CD4-positive, alpha-beta memory T cell (primary cell): Measurements from ENCODE around the gene ADGRL3. TPM values are rescaled to one million over a fixed set of nuclear protein-coding genes. Genes with fewer than 3 reads are reported as not detected.

Source experiments
- CTCF ChIA-PET: fragments of 350-600 bp; sonication (Branson Sonifier 250); formaldehyde crosslinking; loops from one replicate; lab custom pipeline; 2021; ENCODE audit warnings: inconsistent platforms; ENCODE audit not compliant: partially characterized antibody; lab: Charles Lee
- POLR2A ChIA-PET: fragments of 350-600 bp; sonication (Branson Sonifier 250); formaldehyde crosslinking; loops from one replicate; lab custom pipeline; 2021; ENCODE audit not compliant: partially characterized antibody; lab: Charles Lee
- DNase-seq, 5 donors: peaks; one replicate each; pipeline versions ENCODE4 v3.0.0 to v3.0.0-alpha.2; 2020 to 2022; ENCODE audit warnings: mixed read lengths in 1 of 5
- H3K27ac ChIP-seq: one replicate; pipeline ENCODE4 v1.7.0; 2013; ENCODE audit warnings: low read depth, low read length
- H3K27me3 ChIP-seq: 2 replicates; pipeline ENCODE4 v1.7.0; 2013; ENCODE audit warnings: mild to moderate bottlenecking, low read length, moderate library complexity; ENCODE audit not compliant: insufficient read depth
- H3K36me3 ChIP-seq: 2 replicates; pipeline ENCODE4 v1.7.0; 2013; ENCODE audit warnings: mild to moderate bottlenecking, low read length, moderate library complexity; ENCODE audit not compliant: insufficient read depth
- H3K4me1 ChIP-seq: 2 replicates; pipeline ENCODE4 v1.7.0; 2013; ENCODE audit warnings: mild to moderate bottlenecking, low read length, moderate library complexity; ENCODE audit not compliant: insufficient read depth
- H3K4me3 ChIP-seq, 2 donors: one replicate each; pipeline ENCODE4 v1.7.0; 2013; ENCODE audit warnings: low read length in 2 of 2, mild to moderate bottlenecking in 1 of 2
- H3K9me3 ChIP-seq, 2 donors: one replicate each; pipeline ENCODE4 v1.7.0; 2013; ENCODE audit warnings: low read length in 2 of 2, control low read depth in 1 of 2; ENCODE audit not compliant: control insufficient read depth in 1 of 2
- H3K27ac Mint-ChIP-seq, 7 donors: one replicate each; pipeline ENCODE4 v1.8.0; 2020 to 2021; ENCODE audit warnings: mixed read lengths in 7 of 7, mild to moderate bottlenecking in 6 of 7, inconsistent platforms in 3 of 7, moderate library complexity in 3 of 7
- H3K27me3 Mint-ChIP-seq, 2 donors: one replicate each; pipeline ENCODE4 v1.8.0; 2020 to 2021; ENCODE audit warnings: mixed read lengths in 2 of 2
- H3K36me3 Mint-ChIP-seq, 2 donors: one replicate each; pipeline ENCODE4 v1.8.0; 2020 to 2021; ENCODE audit warnings: mixed read lengths in 2 of 2, inconsistent platforms in 1 of 2, mild to moderate bottlenecking in 1 of 2
- H3K4me1 Mint-ChIP-seq, 4 donors: one replicate each; pipeline ENCODE4 v1.8.0; 2020 to 2021; ENCODE audit warnings: mixed read lengths in 4 of 4, mild to moderate bottlenecking in 1 of 4
- H3K4me3 Mint-ChIP-seq, 8 donors: one replicate each; pipeline ENCODE4 v1.8.0; 2020 to 2021; ENCODE audit warnings: mixed read lengths in 8 of 8, mild to moderate bottlenecking in 7 of 8, moderate library complexity in 6 of 8, inconsistent platforms in 3 of 8
- H3K9me3 Mint-ChIP-seq, 8 donors: one replicate each; pipeline ENCODE4 v1.8.0; 2020 to 2021; ENCODE audit warnings: mixed read lengths in 8 of 8, mild to moderate bottlenecking in 5 of 8, inconsistent platforms in 3 of 8, moderate library complexity in 1 of 8
- intact Hi-C: fragments of 100-400 bp; cut with micrococcal nuclease; formaldehyde crosslinking; loops from one replicate; pipeline ENCODE4 v1.15.1; 2023
- polyA plus RNA-seq, 2 donors: library from polyadenylated mRNA; unstranded; fragments of 300-500 nt; fragmentation: Illumina TruSeq; gene quantifications; one replicate each; pipeline ENCODE4 v1.2.3, GENCODE V29; 2021
- total RNA-seq, 2 experiments: library from RNA; stranded (reverse); gene quantifications; one replicate each; pipeline ENCODE4 v1.2.3, GENCODE V29; 2021

The ADGRL3 gene
- total and polyA plus RNA-seq, 4 experiments from 2014 or later: not detected

DNA sequence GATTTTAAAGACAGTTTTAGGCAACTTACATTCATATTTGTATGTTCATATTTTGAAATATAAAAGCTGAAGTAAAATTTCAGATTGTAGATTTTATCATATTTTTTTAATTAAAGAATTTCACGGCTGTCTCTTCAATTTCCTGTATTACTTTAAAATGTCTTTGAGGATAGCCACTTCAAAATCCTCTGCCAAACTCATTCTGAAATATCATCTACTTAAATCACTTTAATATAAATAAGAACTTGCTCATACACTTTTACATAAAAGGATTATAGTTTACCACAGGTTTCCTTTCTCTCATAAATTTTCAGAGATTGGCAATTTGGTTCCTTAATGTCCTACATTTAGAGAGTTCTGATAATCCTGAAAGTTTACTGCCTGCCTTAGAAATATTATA, 478.2 kb downstream of the ADGRL3 start:
- no peaks in the 10 kb centered on the region for H3K27me3 ChIP-seq
- no peak overlapping the region for H3K27ac Mint-ChIP-seq
- no peaks in the 10 kb centered on the region for H3K36me3 ChIP-seq
- intact Hi-C loops: no loop called here
- ChIA-PET CTCF (no interaction called here), POLR2A (no interaction called here)
- H3K4me3 ChIP-seq: no peak overlapping the region
- H3K4me1 ChIP-seq: no peaks in the 10 kb centered on the region
- no peaks in the 10 kb centered on the region for H3K36me3 Mint-ChIP-seq
- no peaks in the 10 kb centered on the region for H3K27me3 Mint-ChIP-seq
- H3K27ac ChIP-seq: no peak overlapping the region
- H3K4me1 Mint-ChIP-seq: no peaks in the 10 kb centered on the region
- no peak for DNase-seq
- H3K9me3 ChIP-seq: no peaks in the 10 kb centered on the region
- H3K9me3 Mint-ChIP-seq: peaks cover 0 to 16% (median 5%) of the 10 kb centered on the region in 8 donors
- H3K4me3 Mint-ChIP-seq: no peak overlapping the region

DNA sequence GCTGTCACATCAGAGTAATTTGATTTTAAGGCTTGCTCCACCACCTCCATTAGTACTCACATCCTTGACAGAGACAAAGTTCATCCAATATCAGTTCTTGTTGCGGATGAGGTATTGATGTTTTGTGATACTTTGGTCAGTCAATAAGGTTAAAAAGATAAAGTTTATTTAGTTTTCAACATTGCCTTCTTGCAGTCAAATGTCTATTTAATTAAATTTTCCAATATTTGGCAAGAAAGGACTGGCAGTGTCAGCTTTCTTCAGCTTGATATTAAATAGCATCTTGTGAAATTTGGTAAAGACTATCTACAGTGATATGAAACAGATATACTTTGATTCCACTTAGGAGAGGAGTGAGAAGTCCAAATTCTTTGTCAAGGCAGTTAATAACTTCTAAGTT, 493.4 kb downstream of the ADGRL3 start:
- CTCF ChIA-PET: no interaction called here
- POLR2A ChIA-PET: no interaction called here
- Histone ChIP-seq H3K4me1 (no peaks in the 10 kb centered on the region), H3K36me3 (no peaks in the 10 kb centered on the region), H3K27me3 (no peaks in the 10 kb centered on the region), H3K27ac (no peak overlapping the region), H3K4me3 (no peak overlapping the region), H3K9me3 (peaks cover 0 to 3% of the 10 kb centered on the region in 2 donors)
- Mint-ChIP-seq H3K36me3 (no peaks in the 10 kb centered on the region), H3K27me3 (no peaks in the 10 kb centered on the region), H3K27ac (no peak overlapping the region), H3K4me3 (no peak overlapping the region), H3K9me3 (peaks cover 0 to 8% (median 2%) of the 10 kb centered on the region in 8 donors), H3K4me1 (no peaks in the 10 kb centered on the region)
- intact Hi-C loops: no loop called here
- no peak for DNase-seq

DNA sequence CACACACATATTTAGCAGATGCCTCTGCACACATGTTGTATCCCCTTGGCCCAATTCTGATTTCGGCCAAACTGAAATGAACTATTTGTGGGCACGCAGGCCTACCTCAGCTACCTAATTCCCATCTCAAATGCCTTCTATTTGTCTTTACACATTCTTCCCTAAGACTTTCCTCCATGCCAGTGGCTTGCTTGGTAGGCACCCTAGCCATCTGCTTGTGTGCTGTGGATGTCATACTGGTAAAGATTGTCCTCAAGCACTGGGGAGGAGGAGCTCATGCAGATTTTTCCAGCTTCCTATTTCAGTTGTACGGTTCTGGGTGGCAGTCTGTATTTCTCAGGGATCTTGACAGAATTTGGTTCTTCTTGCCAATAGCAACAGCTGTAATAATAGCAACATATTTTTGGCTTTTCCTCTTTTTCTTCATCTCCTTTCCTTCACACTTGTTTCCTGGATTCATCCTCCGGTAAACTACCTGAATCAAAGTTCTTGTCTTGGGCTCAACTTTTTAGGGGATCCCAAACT, 514.3 kb downstream of the ADGRL3 start:
- Histone ChIP-seq H3K27me3 (no peaks in the 10 kb centered on the region), H3K36me3 (no peaks in the 10 kb centered on the region), H3K4me1 (no peaks in the 10 kb centered on the region), H3K9me3 (no peaks in the 10 kb centered on the region), H3K4me3 (no peak overlapping the region), H3K27ac (no peak overlapping the region)
- peaks cover 0 to 11% (median 3%) of the 10 kb centered on the region in 8 donors for H3K9me3 Mint-ChIP-seq
- intact Hi-C loops: no loop called here
- H3K4me3 Mint-ChIP-seq: no peak overlapping the region
- no peaks in the 10 kb centered on the region for H3K36me3 Mint-ChIP-seq
- ChIA-PET CTCF (no interaction called here), POLR2A (no interaction called here)
- no peak overlapping the region for H3K27ac Mint-ChIP-seq
- H3K4me1 Mint-ChIP-seq: no peaks in the 10 kb centered on the region
- no peak for DNase-seq
- H3K27me3 Mint-ChIP-seq: no peaks in the 10 kb centered on the region

DNA sequence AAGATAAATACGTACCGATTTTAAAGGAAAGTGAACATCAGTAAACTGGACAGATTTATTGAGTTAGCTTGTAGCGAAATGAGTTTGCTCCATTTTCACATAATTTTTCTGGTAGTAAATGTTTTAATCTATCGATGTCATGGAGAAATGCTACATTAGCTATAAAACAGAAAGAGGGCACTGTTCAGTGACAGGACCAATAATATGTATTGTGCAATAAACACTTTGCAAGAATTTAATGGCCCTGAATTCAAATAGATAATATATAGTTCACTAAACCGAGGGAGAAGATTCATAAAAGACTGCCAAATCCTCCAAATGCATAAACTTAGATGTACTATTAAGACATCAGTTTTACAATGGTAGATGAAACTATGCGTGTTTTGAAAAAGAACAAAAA, 516.3 kb downstream of the ADGRL3 start:
- Mint-ChIP-seq H3K9me3 (peaks cover 1 to 15% (median 7%) of the 10 kb centered on the region in 8 donors), H3K27me3 (no peaks in the 10 kb centered on the region), H3K36me3 (no peaks in the 10 kb centered on the region), H3K4me3 (no peak overlapping the region), H3K4me1 (no peaks in the 10 kb centered on the region), H3K27ac (no peak overlapping the region)
- no peak overlapping the region for H3K4me3 ChIP-seq
- POLR2A ChIA-PET: no interaction called here
- no peak overlapping the region for H3K27ac ChIP-seq
- CTCF ChIA-PET: no interaction called here
- H3K27me3 ChIP-seq: no peaks in the 10 kb centered on the region
- no peaks in the 10 kb centered on the region for H3K36me3 ChIP-seq
- H3K9me3 ChIP-seq: no peaks in the 10 kb centered on the region
- H3K4me1 ChIP-seq: no peaks in the 10 kb centered on the region
- DNase-seq: no peak
- intact Hi-C loops: no loop called here

DNA sequence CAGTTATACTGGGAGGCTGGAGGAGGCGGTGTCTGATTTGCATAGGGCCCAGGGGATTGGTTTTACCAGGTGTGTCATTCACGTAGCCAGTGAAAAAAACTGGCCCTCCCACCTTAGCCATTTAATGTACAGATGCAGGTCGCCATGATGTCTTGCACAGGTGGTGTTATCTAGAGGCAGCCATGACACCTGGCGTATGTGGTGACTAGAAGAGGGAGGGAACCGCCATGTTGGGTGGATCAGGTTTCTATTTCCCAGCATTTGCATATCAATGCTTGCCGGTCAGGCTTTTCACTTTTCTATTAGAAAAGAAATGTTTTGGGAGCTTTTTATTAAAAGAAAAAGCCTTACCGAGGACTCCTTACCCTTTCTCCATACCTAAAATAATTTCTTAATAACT, 523.4 kb downstream of the ADGRL3 start:
- DNase-seq: no peak
- no peaks in the 10 kb centered on the region for H3K27me3 Mint-ChIP-seq
- peaks cover 0 to 12% (median 8%) of the 10 kb centered on the region in 8 donors for H3K9me3 Mint-ChIP-seq
- no peaks in the 10 kb centered on the region for H3K4me1 ChIP-seq
- ChIA-PET POLR2A (no interaction called here), CTCF (no interaction called here)
- H3K9me3 ChIP-seq: no peaks in the 10 kb centered on the region
- no peak overlapping the region for H3K4me3 Mint-ChIP-seq
- no peaks in the 10 kb centered on the region for H3K36me3 Mint-ChIP-seq
- intact Hi-C loops: no loop called here
- no peaks in the 10 kb centered on the region for H3K36me3 ChIP-seq
- H3K27ac ChIP-seq: no peak overlapping the region
- no peaks in the 10 kb centered on the region for H3K27me3 ChIP-seq
- no peak overlapping the region for H3K27ac Mint-ChIP-seq
- H3K4me3 ChIP-seq: no peak overlapping the region
- no peaks in the 10 kb centered on the region for H3K4me1 Mint-ChIP-seq

DNA sequence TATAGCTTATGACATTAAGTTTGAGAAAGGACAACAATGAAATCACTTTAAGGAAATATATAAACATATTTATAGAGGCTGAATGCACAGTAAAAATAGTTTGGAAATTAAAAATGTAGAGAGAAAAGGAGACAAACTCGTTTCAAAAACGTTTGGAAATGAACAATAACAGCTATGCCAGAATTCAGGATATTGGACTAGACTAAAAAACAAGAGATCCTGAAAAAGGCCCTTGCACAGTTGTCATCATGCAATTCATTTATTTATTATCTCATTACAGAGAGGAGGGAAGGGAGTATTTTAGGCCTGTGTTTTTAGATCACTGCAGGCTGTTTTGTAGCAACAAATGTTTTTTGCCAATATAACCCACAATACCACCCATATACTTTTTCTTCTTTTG, 527.2 kb downstream of the ADGRL3 start:
- ChIA-PET CTCF (no interaction called here), POLR2A (no interaction called here)
- H3K4me1 Mint-ChIP-seq: no peaks in the 10 kb centered on the region
- Histone ChIP-seq H3K4me1 (no peaks in the 10 kb centered on the region), H3K27me3 (no peaks in the 10 kb centered on the region), H3K4me3 (no peak overlapping the region), H3K27ac (no peak overlapping the region), H3K9me3 (no peaks in the 10 kb centered on the region), H3K36me3 (no peaks in the 10 kb centered on the region)
- H3K27ac Mint-ChIP-seq: no peak overlapping the region
- H3K4me3 Mint-ChIP-seq: no peak overlapping the region
- DNase-seq: no peak
- H3K36me3 Mint-ChIP-seq: no peaks in the 10 kb centered on the region
- intact Hi-C loops: no loop called here
- peaks cover 0 to 6% (median 4%) of the 10 kb centered on the region in 8 donors for H3K9me3 Mint-ChIP-seq
- H3K27me3 Mint-ChIP-seq: no peaks in the 10 kb centered on the region

DNA sequence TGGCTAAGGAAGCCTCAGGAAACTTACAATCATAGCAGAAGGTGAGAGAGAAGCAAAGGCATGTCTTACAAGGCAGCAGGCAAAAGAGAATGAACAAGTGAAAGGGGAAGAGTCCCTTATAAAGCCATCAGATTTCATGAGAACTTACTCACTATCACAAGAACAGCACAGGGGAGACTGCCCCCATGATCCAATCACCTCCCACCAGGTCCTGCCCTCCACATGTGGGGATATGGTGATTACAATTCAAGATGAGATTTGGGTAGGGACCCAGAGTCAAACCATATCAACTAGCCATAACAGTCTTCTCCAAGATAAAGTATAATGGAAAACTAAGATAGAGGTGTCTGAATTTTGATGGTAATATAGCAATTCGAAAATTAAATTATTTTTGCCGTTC, 534.3 kb downstream of the ADGRL3 start:
- H3K36me3 ChIP-seq: no peaks in the 10 kb centered on the region
- H3K27ac Mint-ChIP-seq: no peak overlapping the region
- H3K9me3 ChIP-seq: no peaks in the 10 kb centered on the region
- intact Hi-C loops: no loop called here
- ChIA-PET POLR2A (no interaction called here), CTCF (no interaction called here)
- peaks cover 0 to 28% (median 6%) of the 10 kb centered on the region in 8 donors for H3K9me3 Mint-ChIP-seq
- H3K4me3 ChIP-seq: no peak overlapping the region
- H3K4me3 Mint-ChIP-seq: no peak overlapping the region
- H3K27ac ChIP-seq: no peak overlapping the region
- no peaks in the 10 kb centered on the region for H3K27me3 Mint-ChIP-seq
- H3K4me1 Mint-ChIP-seq: no peaks in the 10 kb centered on the region
- DNase-seq: no peak
- no peaks in the 10 kb centered on the region for H3K27me3 ChIP-seq
- H3K36me3 Mint-ChIP-seq: no peaks in the 10 kb centered on the region
- H3K4me1 ChIP-seq: no peaks in the 10 kb centered on the region

GRCh38 chr4:61739887-61740286, 539.8 kb downstream of the ADGRL3 start:
- CTCF ChIA-PET: no interaction called here
- no peak for DNase-seq
- no peaks in the 10 kb centered on the region for H3K27me3 Mint-ChIP-seq
- POLR2A ChIA-PET: no interaction called here
- Histone ChIP-seq H3K4me1 (no peaks in the 10 kb centered on the region), H3K9me3 (no peaks in the 10 kb centered on the region), H3K27ac (no peak overlapping the region), H3K4me3 (no peak overlapping the region), H3K36me3 (no peaks in the 10 kb centered on the region), H3K27me3 (no peaks in the 10 kb centered on the region)
- H3K4me1 Mint-ChIP-seq: no peaks in the 10 kb centered on the region
- H3K9me3 Mint-ChIP-seq: peaks cover 0 to 11% (median 5%) of the 10 kb centered on the region in 8 donors
- no peak overlapping the region for H3K27ac Mint-ChIP-seq
- H3K36me3 Mint-ChIP-seq: no peaks in the 10 kb centered on the region
- intact Hi-C loops: no loop called here
- H3K4me3 Mint-ChIP-seq: no peak overlapping the region
